ENCODE results near the gene GRAMD1B. TPM values are rescaled to one million over a fixed set of nuclear protein-coding genes. Genes with fewer than 3 reads are reported as not detected.

Gene GRAMD1B
- total RNA-seq, 2 experiments from 2014 or later = 16.1 to 21.8 TPM

- no peaks in the 10 kb centered on the region for H3K27me3 ChIP-seq (ENCODE audit: control insufficient read depth in 1 of 2, insufficient read depth in 2 of 2, low read length in 2 of 2)
- no peaks in the 10 kb centered on the region for H3K4me1 ChIP-seq (ENCODE audit: insufficient read depth, low read length)
- no peak for DNase-seq
- H3K27ac Mint-ChIP-seq = no peak overlapping the region
- ChIA-PET POLR2A (no interaction called here), CTCF (no interaction called here)
- H3K36me3 Mint-ChIP-seq (ENCODE audit: low read depth) = no peaks in the 10 kb centered on the region
- intact Hi-C loops (cut with DNase I, micrococcal nuclease) = no loop called here
- no peaks in the 10 kb centered on the region for H3K27me3 Mint-ChIP-seq
- no peaks in the 10 kb centered on the region for H3K9me3 ChIP-seq (ENCODE audit: control insufficient read depth in 1 of 2, insufficient read depth in 1 of 2, low read length in 2 of 2)
- H3K36me3 ChIP-seq (ENCODE audit: insufficient read depth, low read length) = no peaks in the 10 kb centered on the region
- H3K4me3 Mint-ChIP-seq = no peak overlapping the region
- no peak for ATAC-seq (ENCODE audit: poor library complexity)
- H3K4me1 Mint-ChIP-seq (ENCODE audit: low read depth) = no peaks in the 10 kb centered on the region
- TF ChIP-seq, protein P1, sequence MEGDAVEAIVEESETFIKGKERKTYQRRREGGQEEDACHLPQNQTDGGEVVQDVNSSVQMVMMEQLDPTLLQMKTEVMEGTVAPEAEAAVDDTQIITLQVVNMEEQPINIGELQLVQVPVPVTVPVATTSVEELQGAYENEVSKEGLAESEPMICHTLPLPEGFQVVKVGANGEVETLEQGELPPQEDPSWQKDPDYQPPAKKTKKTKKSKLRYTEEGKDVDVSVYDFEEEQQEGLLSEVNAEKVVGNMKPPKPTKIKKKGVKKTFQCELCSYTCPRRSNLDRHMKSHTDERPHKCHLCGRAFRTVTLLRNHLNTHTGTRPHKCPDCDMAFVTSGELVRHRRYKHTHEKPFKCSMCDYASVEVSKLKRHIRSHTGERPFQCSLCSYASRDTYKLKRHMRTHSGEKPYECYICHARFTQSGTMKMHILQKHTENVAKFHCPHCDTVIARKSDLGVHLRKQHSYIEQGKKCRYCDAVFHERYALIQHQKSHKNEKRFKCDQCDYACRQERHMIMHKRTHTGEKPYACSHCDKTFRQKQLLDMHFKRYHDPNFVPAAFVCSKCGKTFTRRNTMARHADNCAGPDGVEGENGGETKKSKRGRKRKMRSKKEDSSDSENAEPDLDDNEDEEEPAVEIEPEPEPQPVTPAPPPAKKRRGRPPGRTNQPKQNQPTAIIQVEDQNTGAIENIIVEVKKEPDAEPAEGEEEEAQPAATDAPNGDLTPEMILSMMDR (IDR thresholded peaks at IDR 0.05) = no peak
- H3K27ac ChIP-seq (ENCODE audit: low read depth in 1 of 2, low read length in 2 of 2) = no peak overlapping the region
- no peaks in the 10 kb centered on the region for H3K9me3 Mint-ChIP-seq
- H3K4me3 ChIP-seq (ENCODE audit: low read length) = no peak overlapping the region
Observed at GRCh38 chr11:123543797-123544196, 113.7 kb downstream of the GRAMD1B start.

GRCh38 chr11:123544631-123545375 is 114.7 kb downstream of the GRAMD1B start:
- Mint-ChIP-seq H3K27me3 (no peaks in the 10 kb centered on the region), H3K27ac (no peak overlapping the region), H3K4me1 (ENCODE audit: low read depth) (no peaks in the 10 kb centered on the region), H3K4me3 (no peak overlapping the region), H3K9me3 (no peaks in the 10 kb centered on the region), H3K36me3 (ENCODE audit: low read depth) (no peaks in the 10 kb centered on the region)
- no peak for DNase-seq
- Histone ChIP-seq H3K27ac (ENCODE audit: low read depth in 1 of 2, low read length in 2 of 2) (no peak overlapping the region), H3K4me3 (ENCODE audit: low read length) (no peak overlapping the region), H3K36me3 (ENCODE audit: insufficient read depth, low read length) (no peaks in the 10 kb centered on the region), H3K9me3 (ENCODE audit: control insufficient read depth in 1 of 2, insufficient read depth in 1 of 2, low read length in 2 of 2) (no peaks in the 10 kb centered on the region), H3K4me1 (ENCODE audit: insufficient read depth, low read length) (no peaks in the 10 kb centered on the region), H3K27me3 (ENCODE audit: control insufficient read depth in 1 of 2, insufficient read depth in 2 of 2, low read length in 2 of 2) (no peaks in the 10 kb centered on the region)
- TF ChIP-seq, protein P1 (IDR thresholded peaks at IDR 0.05) = no peak
- POLR2A ChIA-PET = no interaction called here
- intact Hi-C loops (cut with DNase I, micrococcal nuclease) = no loop called here
- CTCF ChIA-PET = no interaction called here
- no peak for ATAC-seq (ENCODE audit: poor library complexity)

DNA sequence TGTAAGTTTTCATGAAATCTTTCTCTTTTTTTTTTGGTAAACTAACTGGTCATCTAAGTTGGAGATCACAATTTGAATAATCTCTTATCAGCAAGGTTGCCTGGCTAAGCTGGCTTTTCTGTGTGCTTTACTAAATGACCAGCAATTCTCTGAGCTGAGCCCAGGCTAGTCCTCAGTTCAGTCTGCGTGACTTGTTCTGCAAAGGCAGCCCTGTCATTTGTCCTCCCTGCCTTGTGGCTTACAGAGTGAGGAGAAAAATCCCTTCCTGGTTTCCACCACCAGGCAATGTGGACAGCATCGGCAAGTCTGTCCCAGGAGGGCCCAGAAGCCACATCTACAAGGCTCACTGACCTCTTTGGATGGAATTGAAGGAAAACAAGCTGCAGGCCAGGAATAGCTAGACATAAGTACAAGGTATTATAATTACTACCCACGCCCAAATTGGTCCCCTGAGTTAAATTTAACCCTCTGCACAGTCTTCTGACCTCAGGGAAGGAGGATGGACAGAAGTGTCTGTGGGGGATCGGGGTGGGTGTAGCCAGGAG is 115.7 kb downstream of the GRAMD1B start:
- no peaks in the 10 kb centered on the region for H3K9me3 ChIP-seq (ENCODE audit: control insufficient read depth in 1 of 2, insufficient read depth in 1 of 2, low read length in 2 of 2)
- no peaks in the 10 kb centered on the region for H3K9me3 Mint-ChIP-seq
- no peak overlapping the region for H3K4me3 ChIP-seq (ENCODE audit: low read length)
- H3K27me3 ChIP-seq (ENCODE audit: control insufficient read depth in 1 of 2, insufficient read depth in 2 of 2, low read length in 2 of 2) = no peaks in the 10 kb centered on the region
- ATAC-seq (ENCODE audit: poor library complexity) (no peak), DNase-seq (no peak)
- no peaks in the 10 kb centered on the region for H3K36me3 Mint-ChIP-seq (ENCODE audit: low read depth)
- H3K4me3 Mint-ChIP-seq = no peak overlapping the region
- intact Hi-C loops (cut with DNase I, micrococcal nuclease) = no loop called here
- no peaks in the 10 kb centered on the region for H3K36me3 ChIP-seq (ENCODE audit: insufficient read depth, low read length)
- no peak overlapping the region for H3K27ac ChIP-seq (ENCODE audit: low read depth in 1 of 2, low read length in 2 of 2)
- H3K27me3 Mint-ChIP-seq = no peaks in the 10 kb centered on the region
- ChIA-PET POLR2A (no interaction called here), CTCF (no interaction called here)
- H3K4me1 Mint-ChIP-seq (ENCODE audit: low read depth) = no peaks in the 10 kb centered on the region
- H3K27ac Mint-ChIP-seq = no peak overlapping the region
- TF ChIP-seq, protein P1 (IDR thresholded peaks at IDR 0.05) = no peak
- no peaks in the 10 kb centered on the region for H3K4me1 ChIP-seq (ENCODE audit: insufficient read depth, low read length)

All from CD4-positive, alpha-beta T cell (primary cell).